HepG2 (cell line): Measurements from ENCODE around the gene NUDT19. TPM values are rescaled to one million over a fixed set of nuclear protein-coding genes. Genes with fewer than 3 reads are reported as not detected.

Experiments used
- CBX2 ChIP-seq, 2 experiments: fragments of 200-600 bp in 1 of 2; sonication (generic); formaldehyde crosslinking in 1 of 2; IDR thresholded peaks; 2 replicates each; pipeline versions ENCODE4 v1.7.0 to v1.8.1; 2018 to 2022; ENCODE audit warnings: low read depth in 2 of 2, low read length in 1 of 2, mild to moderate bottlenecking in 1 of 2, missing genetic modification reagents in 1 of 2
- CREM ChIP-seq, 2 experiments: sonication (generic) in 1 of 2; formaldehyde crosslinking in 1 of 2; IDR thresholded peaks; 2 replicates each; pipeline versions ENCODE4 v1.4.0 to v1.6.1; 2016 to 2020; ENCODE audit warnings: antibody characterized with exemption in 1 of 2, mild to moderate bottlenecking in 1 of 2, missing genetic modification reagents in 1 of 2
- HDAC1 ChIP-seq: sonication (generic); formaldehyde crosslinking; IDR thresholded peaks from 2 replicates; pipeline ENCODE4 v1.5.1; 2020; ENCODE audit warnings: mild to moderate bottlenecking, missing genetic modification reagents
- KMT2B ChIP-seq: IDR thresholded peaks from 2 replicates; pipeline ENCODE4 v1.6.1; 2016; ENCODE audit warnings: missing genetic modification reagents, missing compliant biosample characterization
- NKX3-1 ChIP-seq: sonication (generic); formaldehyde crosslinking; IDR thresholded peaks from 2 replicates; pipeline ENCODE4 v1.5.0; 2020; ENCODE audit warnings: missing genetic modification reagents
- NR1H2 ChIP-seq: sonication (generic); formaldehyde crosslinking; IDR thresholded peaks from 2 replicates; pipeline ENCODE4 v1.8.1; 2022; ENCODE audit warnings: low read depth, missing genetic modification reagents, borderline replicate concordance
- POLR2AphosphoS5 ChIP-seq: IDR thresholded peaks from 2 replicates; pipeline ENCODE4 v1.6.1; 2012; ENCODE audit warnings: low read depth, low read length
- RAD51 ChIP-seq: fragments of 450-650 bp; IDR thresholded peaks from 2 replicates; pipeline ENCODE4 v1.6.1; 2016; ENCODE audit warnings: borderline replicate concordance
- ZNF160 ChIP-seq: sonication (generic); formaldehyde crosslinking; IDR thresholded peaks from 2 replicates; pipeline ENCODE4 v1.8.0; 2022; ENCODE audit warnings: mild to moderate bottlenecking, inconsistent platforms, missing genetic modification reagents
- ZNF34 ChIP-seq: sonication (generic); formaldehyde crosslinking; IDR thresholded peaks from 2 replicates; pipeline ENCODE4 v1.4.0; 2020; ENCODE audit warnings: mild to moderate bottlenecking, missing genetic modification reagents, borderline replicate concordance
- polyA plus RNA-seq, 8 experiments: library from polyadenylated mRNA; depleted of rRNA in 3 of 8; stranded (reverse) in 7 of 8; unstranded in 1 of 8; fragments of >200 nt; fragmentation: Illumina TruSeq in 4 of 8; extraction: Trizol in 4 of 8; gene quantifications; 2 replicates each; pipeline versions ENCODE4 v1.2.1 to v1.2.3, GENCODE V29; 2011 to 2016; ENCODE audit warnings: low read depth in 4 of 8, missing spikeins in 1 of 8, mixed read lengths in 1 of 8; ENCODE audit not compliant: insufficient read depth in 1 of 8
- total RNA-seq, 5 experiments: library from RNA; depleted of rRNA; stranded (reverse); fragments of >200 nt; fragmentation: Illumina TruSeq; extraction: Trizol; gene quantifications; 2 replicates each; pipeline ENCODE4 v1.2.3, GENCODE V29; 2016; ENCODE audit warnings: low read depth in 1 of 5
- TF ChIP-seq, protein P1 (sequence below): sonication (generic); formaldehyde crosslinking; IDR thresholded peaks from 2 replicates; pipeline ENCODE4 v1.5.1; 2020; ENCODE audit warnings: mild to moderate bottlenecking, missing genetic modification reagents, moderate library complexity
- TF ChIP-seq, protein P2 (sequence below): sonication (generic); formaldehyde crosslinking; conservative IDR thresholded peaks from 2 replicates; pipeline ENCODE4 v1.5.0; 2020; ENCODE audit warnings: missing genetic modification reagents
- TF ChIP-seq, protein P3 (sequence below), 2 experiments: sonication (generic) in 1 of 2; formaldehyde crosslinking in 1 of 2; IDR thresholded peaks; 2 replicates each; pipeline versions ENCODE4 v1.6.1 to v1.9.0; 2014 to 2022; ENCODE audit warnings: antibody characterized with exemption in 1 of 2, borderline replicate concordance in 1 of 2, inconsistent platforms in 1 of 2, low read depth in 1 of 2, missing genetic modification reagents in 1 of 2
- TF ChIP-seq, protein P4 (sequence below): sonication (generic); formaldehyde crosslinking; conservative IDR thresholded peaks from 2 replicates; pipeline ENCODE4 v1.4.0; 2020; ENCODE audit warnings: missing genetic modification reagents

NUDT19 gene
- total and polyA plus RNA-seq, 2 of the 13 experiments (the other 11 are each of a cell fraction or from before 2014, with no cell fraction given) = 3.1 to 3.6 TPM

DNA sequence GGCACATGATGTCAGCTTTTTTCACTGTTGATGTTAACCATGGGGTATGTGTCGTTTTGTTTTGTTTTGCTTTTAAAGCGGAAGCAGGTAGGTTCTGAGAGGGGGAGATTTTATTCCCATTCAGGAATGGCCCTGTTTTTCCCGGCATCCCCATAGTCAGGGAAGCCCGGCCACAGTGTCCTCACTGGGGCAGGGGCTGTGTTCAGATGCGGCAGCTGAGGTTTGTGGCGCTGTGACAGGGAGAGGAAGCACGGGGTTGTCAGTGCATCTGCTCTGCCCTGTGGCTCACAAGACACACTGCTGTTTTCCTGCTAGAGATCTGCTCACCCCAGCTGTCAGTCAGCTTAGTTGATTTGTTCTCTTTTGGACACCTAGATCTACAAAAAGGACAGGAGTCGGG is 44.3 kb upstream of the NUDT19 start (continued):
- TF ChIP-seq, protein P1, sequence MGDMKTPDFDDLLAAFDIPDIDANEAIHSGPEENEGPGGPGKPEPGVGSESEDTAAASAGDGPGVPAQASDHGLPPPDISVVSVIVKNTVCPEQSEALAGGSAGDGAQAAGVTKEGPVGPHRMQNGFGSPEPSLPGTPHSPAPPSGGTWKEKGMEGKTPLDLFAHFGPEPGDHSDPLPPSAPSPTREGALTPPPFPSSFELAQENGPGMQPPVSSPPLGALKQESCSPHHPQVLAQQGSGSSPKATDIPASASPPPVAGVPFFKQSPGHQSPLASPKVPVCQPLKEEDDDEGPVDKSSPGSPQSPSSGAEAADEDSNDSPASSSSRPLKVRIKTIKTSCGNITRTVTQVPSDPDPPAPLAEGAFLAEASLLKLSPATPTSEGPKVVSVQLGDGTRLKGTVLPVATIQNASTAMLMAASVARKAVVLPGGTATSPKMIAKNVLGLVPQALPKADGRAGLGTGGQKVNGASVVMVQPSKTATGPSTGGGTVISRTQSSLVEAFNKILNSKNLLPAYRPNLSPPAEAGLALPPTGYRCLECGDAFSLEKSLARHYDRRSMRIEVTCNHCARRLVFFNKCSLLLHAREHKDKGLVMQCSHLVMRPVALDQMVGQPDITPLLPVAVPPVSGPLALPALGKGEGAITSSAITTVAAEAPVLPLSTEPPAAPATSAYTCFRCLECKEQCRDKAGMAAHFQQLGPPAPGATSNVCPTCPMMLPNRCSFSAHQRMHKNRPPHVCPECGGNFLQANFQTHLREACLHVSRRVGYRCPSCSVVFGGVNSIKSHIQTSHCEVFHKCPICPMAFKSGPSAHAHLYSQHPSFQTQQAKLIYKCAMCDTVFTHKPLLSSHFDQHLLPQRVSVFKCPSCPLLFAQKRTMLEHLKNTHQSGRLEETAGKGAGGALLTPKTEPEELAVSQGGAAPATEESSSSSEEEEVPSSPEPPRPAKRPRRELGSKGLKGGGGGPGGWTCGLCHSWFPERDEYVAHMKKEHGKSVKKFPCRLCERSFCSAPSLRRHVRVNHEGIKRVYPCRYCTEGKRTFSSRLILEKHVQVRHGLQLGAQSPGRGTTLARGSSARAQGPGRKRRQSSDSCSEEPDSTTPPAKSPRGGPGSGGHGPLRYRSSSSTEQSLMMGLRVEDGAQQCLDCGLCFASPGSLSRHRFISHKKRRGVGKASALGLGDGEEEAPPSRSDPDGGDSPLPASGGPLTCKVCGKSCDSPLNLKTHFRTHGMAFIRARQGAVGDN (CRISPR knock-in tag) = no peak
- no peak for TF ChIP-seq ZNF34 (CRISPR knock-in tag)
- no peak for TF ChIP-seq NR1H2
- no peak for TF ChIP-seq NKX3-1 (CRISPR knock-in tag)
- TF ChIP-seq ZNF160 (CRISPR knock-in tag) = no peak
- no peak for TF ChIP-seq POLR2AphosphoS5
- TF ChIP-seq KMT2B (CRISPR knock-in tag) = no peak
- TF ChIP-seq HDAC1 (CRISPR knock-in tag) = no peak
- TF ChIP-seq CBX2 (IDR thresholded peaks at IDR 0.05; ENCODE audit: low read depth, low read length) = no peak
- no peak for TF ChIP-seq CBX2 (CRISPR knock-in tag; IDR thresholded peaks at IDR 0.05; ENCODE audit: low read depth)
- TF ChIP-seq, protein P2, sequence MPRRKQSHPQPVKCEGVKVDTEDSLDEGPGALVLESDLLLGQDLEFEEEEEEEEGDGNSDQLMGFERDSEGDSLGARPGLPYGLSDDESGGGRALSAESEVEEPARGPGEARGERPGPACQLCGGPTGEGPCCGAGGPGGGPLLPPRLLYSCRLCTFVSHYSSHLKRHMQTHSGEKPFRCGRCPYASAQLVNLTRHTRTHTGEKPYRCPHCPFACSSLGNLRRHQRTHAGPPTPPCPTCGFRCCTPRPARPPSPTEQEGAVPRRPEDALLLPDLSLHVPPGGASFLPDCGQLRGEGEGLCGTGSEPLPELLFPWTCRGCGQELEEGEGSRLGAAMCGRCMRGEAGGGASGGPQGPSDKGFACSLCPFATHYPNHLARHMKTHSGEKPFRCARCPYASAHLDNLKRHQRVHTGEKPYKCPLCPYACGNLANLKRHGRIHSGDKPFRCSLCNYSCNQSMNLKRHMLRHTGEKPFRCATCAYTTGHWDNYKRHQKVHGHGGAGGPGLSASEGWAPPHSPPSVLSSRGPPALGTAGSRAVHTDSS = no peak
- TF ChIP-seq, protein P3, sequence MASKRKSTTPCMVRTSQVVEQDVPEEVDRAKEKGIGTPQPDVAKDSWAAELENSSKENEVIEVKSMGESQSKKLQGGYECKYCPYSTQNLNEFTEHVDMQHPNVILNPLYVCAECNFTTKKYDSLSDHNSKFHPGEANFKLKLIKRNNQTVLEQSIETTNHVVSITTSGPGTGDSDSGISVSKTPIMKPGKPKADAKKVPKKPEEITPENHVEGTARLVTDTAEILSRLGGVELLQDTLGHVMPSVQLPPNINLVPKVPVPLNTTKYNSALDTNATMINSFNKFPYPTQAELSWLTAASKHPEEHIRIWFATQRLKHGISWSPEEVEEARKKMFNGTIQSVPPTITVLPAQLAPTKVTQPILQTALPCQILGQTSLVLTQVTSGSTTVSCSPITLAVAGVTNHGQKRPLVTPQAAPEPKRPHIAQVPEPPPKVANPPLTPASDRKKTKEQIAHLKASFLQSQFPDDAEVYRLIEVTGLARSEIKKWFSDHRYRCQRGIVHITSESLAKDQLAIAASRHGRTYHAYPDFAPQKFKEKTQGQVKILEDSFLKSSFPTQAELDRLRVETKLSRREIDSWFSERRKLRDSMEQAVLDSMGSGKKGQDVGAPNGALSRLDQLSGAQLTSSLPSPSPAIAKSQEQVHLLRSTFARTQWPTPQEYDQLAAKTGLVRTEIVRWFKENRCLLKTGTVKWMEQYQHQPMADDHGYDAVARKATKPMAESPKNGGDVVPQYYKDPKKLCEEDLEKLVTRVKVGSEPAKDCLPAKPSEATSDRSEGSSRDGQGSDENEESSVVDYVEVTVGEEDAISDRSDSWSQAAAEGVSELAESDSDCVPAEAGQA (IDR thresholded peaks at IDR 0.05; ENCODE audit: low read depth) = no peak
- TF ChIP-seq, protein P3 (CRISPR knock-in tag; IDR thresholded peaks at IDR 0.05; ENCODE audit: borderline replicate concordance) = no peak
- TF ChIP-seq RAD51 = no peak
- TF ChIP-seq, protein P4, sequence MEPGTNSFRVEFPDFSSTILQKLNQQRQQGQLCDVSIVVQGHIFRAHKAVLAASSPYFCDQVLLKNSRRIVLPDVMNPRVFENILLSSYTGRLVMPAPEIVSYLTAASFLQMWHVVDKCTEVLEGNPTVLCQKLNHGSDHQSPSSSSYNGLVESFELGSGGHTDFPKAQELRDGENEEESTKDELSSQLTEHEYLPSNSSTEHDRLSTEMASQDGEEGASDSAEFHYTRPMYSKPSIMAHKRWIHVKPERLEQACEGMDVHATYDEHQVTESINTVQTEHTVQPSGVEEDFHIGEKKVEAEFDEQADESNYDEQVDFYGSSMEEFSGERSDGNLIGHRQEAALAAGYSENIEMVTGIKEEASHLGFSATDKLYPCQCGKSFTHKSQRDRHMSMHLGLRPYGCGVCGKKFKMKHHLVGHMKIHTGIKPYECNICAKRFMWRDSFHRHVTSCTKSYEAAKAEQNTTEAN = no peak
- TF ChIP-seq CREM (IDR thresholded peaks at IDR 0.05) = no peak
- no peak for TF ChIP-seq CREM (CRISPR knock-in tag; IDR thresholded peaks at IDR 0.05)
